ENCODE results near the gene PARD3. TPM values are rescaled to one million over a fixed set of nuclear protein-coding genes. Genes with fewer than 3 reads are reported as not detected.

The PARD3 gene
- total RNA-seq, 4 donors from 2014 or later: 42.6 to 63.6 (median 55.2) TPM

DNA sequence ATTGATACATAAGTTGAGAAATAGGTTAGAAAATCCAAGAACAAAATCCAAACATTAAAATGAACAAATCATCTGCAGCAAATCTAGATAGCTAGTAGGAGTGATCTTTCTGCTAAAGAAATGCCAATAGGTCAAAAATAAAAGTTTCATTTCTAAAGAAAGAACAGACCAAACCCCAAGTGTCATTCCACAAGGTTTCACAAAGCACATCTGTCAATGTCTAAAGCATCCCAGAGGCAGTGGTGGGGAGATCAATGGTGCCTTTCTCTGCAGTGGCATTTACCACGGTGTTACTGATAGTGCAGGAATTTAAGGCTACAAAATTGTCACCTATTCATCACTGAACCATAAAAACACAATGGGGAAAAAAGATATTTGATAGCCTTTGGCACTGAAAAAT lies 147.9 kb downstream of the PARD3 start:
- WGBS, 2 donors: 31 to 37% methylated on average over 1 of the region's 1 CpG
- Histone ChIP-seq H3K9me3 (no peaks in the 10 kb centered on the region), H3K27me3 (no peaks in the 10 kb centered on the region), H3K4me3 (no peak overlapping the region), H3K36me3 (no peaks in the 10 kb centered on the region), H3K4me1 (peaks cover 0 to 17% (median 3%) of the 10 kb centered on the region in 4 donors), H3K27ac (no peak overlapping the region)
- TF ChIP-seq CTCF (IDR thresholded peaks at IDR 0.05) (no peak), POLR2A (IDR thresholded peaks at IDR 0.05) (no peak), EP300 (IDR thresholded peaks at IDR 0.05) (no peak)
- no peak for DNase-seq (ENCODE audit: low spot score in 2 of 2)

- Histone ChIP-seq H3K27ac (no peak overlapping the region), H3K27me3 (no peaks in the 10 kb centered on the region), H3K4me1 (peaks cover 0 to 24% (median 3%) of the 10 kb centered on the region in 4 donors), H3K9me3 (no peaks in the 10 kb centered on the region), H3K4me3 (no peak overlapping the region), H3K36me3 (no peaks in the 10 kb centered on the region)
- DNase-seq (ENCODE audit: low spot score in 2 of 2): peak in 1 of 2 donors; percentile 56
- TF ChIP-seq CTCF (IDR thresholded peaks at IDR 0.05) (peak; percentile 22 to 76 (median 54)), EP300 (IDR thresholded peaks at IDR 0.05) (peak in 1 of 2 donors; percentile 43), POLR2A (IDR thresholded peaks at IDR 0.05) (no peak)
- 24 to 30% methylated on average over 6 of the region's 6 CpGs for WGBS, 2 donors
Measured at GRCh38 chr10:34666008-34666704, 148.9 kb downstream of the PARD3 start.

- no peak for TF ChIP-seq POLR2A (IDR thresholded peaks at IDR 0.05)
- TF ChIP-seq CTCF (IDR thresholded peaks at IDR 0.05): no peak
- TF ChIP-seq EP300 (IDR thresholded peaks at IDR 0.05): no peak
- Histone ChIP-seq H3K27ac (no peak overlapping the region), H3K27me3 (no peaks in the 10 kb centered on the region), H3K4me3 (no peak overlapping the region), H3K36me3 (no peaks in the 10 kb centered on the region), H3K4me1 (peaks cover 0 to 35% (median 3%) of the 10 kb centered on the region in 4 donors), H3K9me3 (no peaks in the 10 kb centered on the region)
- 100% methylated on average over 1 of the region's 1 CpG for WGBS, 2 donors
- no peak for DNase-seq (ENCODE audit: low spot score in 2 of 2)
Measured at GRCh38 chr10:34664706-34665105, 150.4 kb downstream of the PARD3 start.

DNA sequence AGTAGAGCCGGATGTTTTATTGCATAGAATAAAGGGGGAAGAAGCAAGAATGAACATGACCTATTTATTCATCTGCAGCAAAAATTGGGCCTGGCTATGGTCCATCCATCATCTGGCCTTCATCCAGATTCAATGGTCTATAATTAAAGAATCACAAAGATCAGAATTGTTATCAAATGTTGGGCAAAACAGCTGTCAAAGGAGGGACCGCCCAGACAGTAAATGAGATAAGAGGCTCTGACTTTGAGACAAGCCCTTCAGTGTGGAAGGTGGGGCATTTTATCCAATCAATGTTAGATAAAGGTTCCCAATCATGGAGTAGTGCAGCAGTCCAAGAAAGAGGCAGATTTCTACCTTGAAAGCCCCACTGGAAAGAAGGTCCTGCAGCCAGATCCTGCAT lies 153.5 kb downstream of the PARD3 start:
- TF ChIP-seq POLR2A (IDR thresholded peaks at IDR 0.05): no peak
- TF ChIP-seq CTCF (IDR thresholded peaks at IDR 0.05): no peak
- TF ChIP-seq EP300 (IDR thresholded peaks at IDR 0.05): no peak
- Histone ChIP-seq H3K27me3 (no peaks in the 10 kb centered on the region), H3K27ac (no peak overlapping the region), H3K9me3 (no peaks in the 10 kb centered on the region), H3K4me3 (no peak overlapping the region), H3K36me3 (no peaks in the 10 kb centered on the region), H3K4me1 (peaks cover 0 to 23% (median 0%) of the 10 kb centered on the region in 4 donors)
- 43 to 67% methylated on average over 2 of the region's 2 CpGs for WGBS, 2 donors
- no peak for DNase-seq (ENCODE audit: low spot score in 2 of 2)

DNA sequence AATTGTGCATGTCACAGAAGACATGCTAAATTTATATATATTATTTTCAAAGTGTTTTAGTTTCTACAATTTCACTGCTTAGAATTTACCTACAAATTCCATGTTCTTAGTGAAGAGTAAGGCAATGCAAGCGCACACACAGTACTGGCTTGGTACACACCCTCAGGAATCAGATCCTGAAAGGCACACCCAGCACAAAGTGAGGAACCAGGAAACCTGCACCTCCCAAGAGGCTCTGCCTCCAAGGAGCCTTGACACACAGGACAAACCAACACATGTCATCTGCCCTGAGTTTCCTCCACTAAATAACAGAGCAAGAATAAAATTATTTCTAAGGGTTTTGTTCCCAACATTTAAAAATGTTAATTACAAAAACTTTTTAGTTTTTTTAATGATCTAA lies 156.2 kb downstream of the PARD3 start:
- no peak overlapping the region for H3K27ac ChIP-seq
- no peak for DNase-seq (ENCODE audit: low spot score in 2 of 2)
- H3K36me3 ChIP-seq: no peaks in the 10 kb centered on the region
- H3K27me3 ChIP-seq: no peaks in the 10 kb centered on the region
- H3K9me3 ChIP-seq: no peaks in the 10 kb centered on the region
- TF ChIP-seq POLR2A (IDR thresholded peaks at IDR 0.05) (no peak), CTCF (IDR thresholded peaks at IDR 0.05) (no peak), EP300 (IDR thresholded peaks at IDR 0.05) (no peak)
- 93 to 100% methylated on average over 1 of the region's 1 CpG for WGBS, 2 donors
- H3K4me1 ChIP-seq: peaks cover 0 to 21% (median 0%) of the 10 kb centered on the region in 4 donors
- H3K4me3 ChIP-seq: no peak overlapping the region
